T47D (cell line): ENCODE results near the gene PDE4B.

ENCODE experiments used
- DNase-seq, 2 experiments: peaks; one replicate each; pipeline versions ENCODE4 v3.0.0 to v3.0.0-alpha.2; 2011 to 2012; ENCODE audit warnings: low read depth in 1 of 2, low spot score in 1 of 2
- JUND ChIP-seq: IDR thresholded peaks from 2 replicates; pipeline ENCODE4 v1.6.1; 2012; ENCODE audit warnings: low read depth
- in situ Hi-C: cut with HindIII; loops from 2 replicates; pipeline ENCODE4 v1.10.0; 2016; ENCODE audit warnings: low sequenced_read_pairs, low pct_unique_long_range_greater_than_20kb

Gene PDE4B

DNA sequence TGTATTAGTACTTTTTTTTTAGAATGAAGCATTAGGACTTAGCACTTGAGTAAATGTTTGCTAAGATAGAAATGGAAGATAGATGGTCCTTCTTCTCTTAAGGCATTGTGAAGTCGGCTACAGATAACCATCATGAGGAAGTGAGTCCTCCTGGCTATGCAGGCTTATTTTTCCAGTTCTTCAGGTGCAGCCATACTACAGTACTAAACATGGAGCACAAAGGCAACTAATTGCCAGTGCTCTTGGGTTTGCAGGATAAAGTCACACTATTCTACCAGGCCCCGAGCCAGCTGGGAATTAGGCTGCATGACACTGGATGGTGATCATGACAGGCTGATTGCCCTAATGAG lies 543.9 kb downstream of the PDE4B start:
- in situ Hi-C loops = no loop called here
- TF ChIP-seq JUND = no peak
- peak in 1 of 2 experiments; percentile 60 for DNase-seq

DNA sequence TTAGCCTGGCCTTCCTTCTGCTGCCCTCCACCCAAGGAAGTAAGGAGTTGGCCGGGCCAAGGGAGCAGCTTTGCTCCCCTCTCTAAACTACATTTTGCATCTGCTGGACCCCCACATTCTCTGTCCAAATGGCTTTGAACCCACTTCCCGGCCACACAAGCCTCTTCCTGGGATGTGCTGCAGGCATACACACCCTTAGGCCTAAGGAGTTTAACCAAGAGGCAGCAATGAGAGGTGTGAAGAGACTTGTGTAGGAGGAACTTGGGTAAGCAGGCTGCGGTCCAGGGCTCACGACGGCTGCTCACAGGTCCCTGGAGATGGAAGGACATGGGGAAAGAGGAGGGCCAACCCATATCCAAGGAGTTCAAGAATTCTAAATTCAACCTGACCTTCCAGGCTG lies 544.6 kb downstream of the PDE4B start:
- DNase-seq = no peak
- in situ Hi-C loops = no loop called here
- TF ChIP-seq JUND = no peak

- no peak for TF ChIP-seq JUND
Measured at GRCh38 chr1:66339944-66340343, 547.2 kb downstream of the PDE4B start.

GRCh38 chr1:66341446-66342089 lies 548.9 kb downstream of the PDE4B start:
- in situ Hi-C loops = no loop called here
- DNase-seq = no peak
- no peak for TF ChIP-seq JUND

More at GRCh38 chr1:66339944-66340343, 547.2 kb downstream of the PDE4B start:
- DNase-seq = no peak
- in situ Hi-C loops = no loop called here

- in situ Hi-C loops = no loop called here
Measured at GRCh38 chr1:66342707-66343106, 550.0 kb downstream of the PDE4B start.

DNA sequence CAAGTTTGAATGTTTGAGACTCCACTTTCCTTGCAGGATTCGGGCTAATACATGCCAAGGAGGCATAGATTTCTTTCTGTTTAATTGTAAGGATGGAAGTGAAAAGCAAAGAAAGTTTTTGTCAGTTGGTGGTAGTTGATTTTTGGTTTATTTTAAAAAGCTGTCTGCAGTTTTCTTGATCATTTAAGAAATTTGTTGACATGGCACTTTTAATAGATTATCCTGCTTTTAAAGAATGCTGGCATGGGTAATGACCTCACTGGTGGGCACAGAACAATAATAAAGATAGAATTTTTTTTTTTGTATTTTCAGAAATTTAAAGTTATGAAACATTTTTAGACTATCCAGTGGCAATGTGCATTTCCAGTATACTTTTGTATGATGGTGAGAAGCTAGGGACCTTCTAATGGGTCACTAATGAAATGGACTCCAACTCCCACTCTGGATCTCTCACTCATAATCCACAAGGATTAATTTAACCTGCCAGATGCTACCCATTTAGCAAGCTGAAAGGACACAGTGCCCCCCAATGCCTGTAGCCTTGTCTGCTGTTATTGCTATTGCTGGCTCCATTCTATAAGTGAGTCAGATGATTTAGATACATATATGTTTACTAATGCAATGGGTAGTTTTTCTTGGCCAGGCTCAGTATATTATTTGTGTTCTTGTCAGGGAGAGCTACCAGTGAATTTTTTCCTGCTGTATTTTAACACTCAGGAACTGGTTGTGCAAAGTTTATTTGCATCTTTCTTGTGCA lies 551.1 kb downstream of the PDE4B start:
- DNase-seq = no peak
- in situ Hi-C loops = no loop called here
- no peak for TF ChIP-seq JUND

More at GRCh38 chr1:66342707-66343106, 550.0 kb downstream of the PDE4B start:
- TF ChIP-seq JUND = no peak
- no peak for DNase-seq

DNA sequence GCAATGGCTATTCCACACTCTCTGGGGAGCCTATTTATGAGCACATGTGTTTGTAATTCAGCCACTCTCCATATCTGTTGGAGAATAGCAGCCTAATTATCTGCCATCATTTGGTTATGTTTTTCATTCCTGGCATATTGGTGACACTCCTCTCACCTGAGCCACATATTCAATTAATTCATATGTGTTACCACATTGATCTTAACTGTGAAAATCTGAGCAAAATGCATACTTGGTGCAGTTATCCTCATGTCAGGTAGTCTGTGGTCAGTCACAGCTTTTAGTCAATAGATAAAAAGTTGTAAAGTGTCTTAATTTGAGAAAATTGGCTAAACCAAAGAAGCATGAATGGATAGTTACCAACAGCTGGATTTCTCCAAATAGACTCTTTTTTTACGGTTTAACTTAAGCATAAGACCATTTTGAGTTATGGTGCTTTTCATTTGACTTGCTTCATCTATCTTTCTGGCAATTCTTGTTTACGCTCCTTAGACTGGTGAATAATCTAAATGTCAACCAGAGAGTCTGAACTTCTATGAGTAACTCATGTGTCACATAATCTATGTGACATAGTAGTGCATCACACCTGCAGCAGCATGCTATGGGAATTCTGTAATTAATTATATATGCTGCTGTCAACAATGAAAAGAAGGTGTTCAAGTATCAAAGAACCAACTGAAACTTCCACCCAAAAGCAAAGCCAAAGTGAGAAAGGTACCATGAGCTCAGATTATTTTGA lies 553.5 kb downstream of the PDE4B start:
- TF ChIP-seq JUND = no peak
- in situ Hi-C loops = no loop called here
- no peak for DNase-seq

GRCh38 chr1:66346873-66347272 lies 554.2 kb downstream of the PDE4B start:
- TF ChIP-seq JUND = no peak
- in situ Hi-C loops = no loop called here
- no peak for DNase-seq

GRCh38 chr1:66348776-66349175 lies 556.1 kb downstream of the PDE4B start:
- DNase-seq = no peak
- no peak for TF ChIP-seq JUND
- in situ Hi-C loops = no loop called here

DNA sequence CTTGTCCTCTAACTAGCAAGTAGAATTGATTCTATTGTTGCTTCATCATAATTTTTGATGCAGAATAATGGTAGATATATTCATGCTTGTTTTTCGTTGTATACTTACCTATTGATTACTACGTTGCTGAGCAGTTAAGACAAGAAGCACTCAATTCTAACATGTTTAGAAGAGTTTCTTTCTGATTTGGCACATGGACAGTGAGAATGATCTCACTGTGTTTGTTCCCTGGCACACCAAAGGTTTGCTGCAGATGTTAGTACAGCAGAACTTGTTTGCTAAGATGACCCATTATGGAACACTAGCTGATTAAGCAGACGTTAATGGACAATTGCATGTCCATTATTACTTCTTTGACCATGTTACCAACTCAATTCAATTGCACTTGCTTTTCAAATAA lies 556.5 kb downstream of the PDE4B start:
- DNase-seq = no peak
- in situ Hi-C loops = no loop called here
- TF ChIP-seq JUND = no peak

DNA sequence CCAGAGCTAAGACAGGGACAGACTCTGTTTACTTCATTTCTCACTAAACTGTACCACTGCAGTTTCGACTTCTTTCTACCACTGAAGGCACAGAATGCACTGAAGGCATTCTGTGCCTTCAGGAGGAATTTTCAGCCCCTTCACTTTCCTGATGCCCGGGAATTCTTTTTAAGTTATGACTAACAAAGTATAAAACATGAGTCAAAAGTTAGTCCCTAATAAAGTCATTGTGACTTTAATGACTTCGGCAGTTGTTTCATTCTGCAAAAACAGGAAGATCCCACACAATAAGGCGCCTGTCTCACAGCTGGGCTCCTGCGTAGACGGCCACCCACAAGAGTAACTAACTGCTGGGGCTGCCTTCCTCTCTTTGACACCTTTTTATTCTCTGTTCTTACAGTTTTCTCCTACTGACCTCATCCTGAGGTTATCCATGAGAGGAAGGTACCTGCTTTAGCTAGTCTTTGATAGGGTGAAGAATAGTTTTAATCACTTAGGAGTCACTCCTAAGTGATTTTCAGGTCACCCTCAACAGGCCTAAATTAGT lies 557.4 kb downstream of the PDE4B start:
- no peak for TF ChIP-seq JUND
- in situ Hi-C loops = no loop called here
- DNase-seq = no peak

GRCh38 chr1:66351478-66351877 lies 558.8 kb downstream of the PDE4B start:
- no peak for TF ChIP-seq JUND
- DNase-seq = no peak
- in situ Hi-C loops = no loop called here

DNA sequence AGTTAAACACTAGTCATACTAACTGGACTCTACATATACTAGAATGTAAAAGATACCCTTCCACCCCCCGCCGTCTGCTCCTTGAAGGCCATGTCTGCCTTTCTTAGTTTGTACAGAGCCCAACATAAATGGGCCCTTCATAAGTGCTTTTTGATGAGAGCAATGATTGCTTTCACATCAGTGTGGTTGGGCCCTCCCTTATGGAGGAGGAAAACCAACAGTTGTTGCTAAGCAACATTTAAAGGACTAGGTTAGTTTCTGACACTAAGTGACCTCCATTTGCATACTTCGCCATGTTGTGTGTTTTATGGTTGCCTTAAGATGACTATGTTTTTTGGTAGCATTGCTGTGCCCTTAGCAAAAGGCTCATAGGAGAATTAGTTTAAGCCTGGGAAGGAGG lies 559.2 kb downstream of the PDE4B start:
- in situ Hi-C loops = no loop called here
- no peak for TF ChIP-seq JUND
- no peak for DNase-seq
